ENCODE results near the gene PCDHGA1.

GRCh38 chr5:141560725-141561483 is 230.6 kb downstream of the PCDHGA1 start:
- TF ChIP-seq CTCF (IDR thresholded peaks at IDR 0.05; ENCODE audit: insufficient read depth, low read length, poor library complexity, severe bottlenecking) = no peak
- TF ChIP-seq EZH2phosphoT487 (conservative IDR thresholded peaks at IDR 0.05; ENCODE audit: low read length) = no peak

All from SU-DHL-6 (cell line).